GM12891 (cell line): ENCODE results near the gene ZNF747.

ENCODE experiments used
- POLR2A ChIP-seq: IDR thresholded peaks from 2 replicates; pipeline ENCODE4 v1.6.1; 2011; ENCODE audit warnings: low read depth, low read length, control low read depth
- POLR2AphosphoS5 ChIP-seq: IDR thresholded peaks from 2 replicates; pipeline ENCODE4 v1.6.1; 2011; ENCODE audit warnings: low read depth, low read length, control low read depth

- TF ChIP-seq POLR2A, result no peak
- no peak for TF ChIP-seq POLR2AphosphoS5
Measured at GRCh38 chr16:30574678-30575077, 40.0 kb upstream of the ZNF747 start.
